Neutrophil (primary cell): ENCODE data around the gene ALDH3B1.

Experiments used
- H3K27ac ChIP-seq: fragments of 200-600 bp; sonication (generic); 2 replicates; pipeline ENCODE4 v1.5.1; 2016; ENCODE audit warnings: mild to moderate bottlenecking, moderate library complexity
- H3K27me3 ChIP-seq: fragments of 200-600 bp; sonication (generic); 2 replicates; pipeline ENCODE4 v1.6.0; 2016; ENCODE audit warnings: mild to moderate bottlenecking
- H3K36me3 ChIP-seq: fragments of 200-600 bp; sonication (generic); 2 replicates; pipeline ENCODE4 v1.5.1; 2017
- H3K4me1 ChIP-seq, 2 experiments: fragments of 200-600 bp in 1 of 2; sonication (generic) in 1 of 2; 1 replicate in 1 of 2; 2 replicates in 1 of 2; pipeline versions ENCODE4 v1.5.1 to v1.6.1; 2013 to 2016; ENCODE audit warnings: low read depth in 1 of 2, low read length in 1 of 2, mild to moderate bottlenecking in 1 of 2, moderate library complexity in 1 of 2; ENCODE audit not compliant: control insufficient read depth in 1 of 2, insufficient read depth in 1 of 2
- H3K4me3 ChIP-seq, 2 experiments: fragments of 200-600 bp in 1 of 2; sonication (generic) in 1 of 2; 1 replicate in 1 of 2; 2 replicates in 1 of 2; pipeline ENCODE4 v1.5.1; 2013 to 2016; ENCODE audit warnings: low read depth in 1 of 2, low read length in 1 of 2, mild to moderate bottlenecking in 1 of 2, moderate library complexity in 1 of 2
- H3K9me3 ChIP-seq: fragments of 200-600 bp; sonication (generic); 2 replicates; pipeline ENCODE4 v1.5.1; 2016
- TF ChIP-seq, protein P1 (sequence below): fragments of 200-600 bp; sonication (generic); IDR thresholded peaks from 2 replicates; pipeline ENCODE4 v1.5.1; 2016; ENCODE audit warnings: antibody characterized with exemption

ALDH3B1 gene

DNA sequence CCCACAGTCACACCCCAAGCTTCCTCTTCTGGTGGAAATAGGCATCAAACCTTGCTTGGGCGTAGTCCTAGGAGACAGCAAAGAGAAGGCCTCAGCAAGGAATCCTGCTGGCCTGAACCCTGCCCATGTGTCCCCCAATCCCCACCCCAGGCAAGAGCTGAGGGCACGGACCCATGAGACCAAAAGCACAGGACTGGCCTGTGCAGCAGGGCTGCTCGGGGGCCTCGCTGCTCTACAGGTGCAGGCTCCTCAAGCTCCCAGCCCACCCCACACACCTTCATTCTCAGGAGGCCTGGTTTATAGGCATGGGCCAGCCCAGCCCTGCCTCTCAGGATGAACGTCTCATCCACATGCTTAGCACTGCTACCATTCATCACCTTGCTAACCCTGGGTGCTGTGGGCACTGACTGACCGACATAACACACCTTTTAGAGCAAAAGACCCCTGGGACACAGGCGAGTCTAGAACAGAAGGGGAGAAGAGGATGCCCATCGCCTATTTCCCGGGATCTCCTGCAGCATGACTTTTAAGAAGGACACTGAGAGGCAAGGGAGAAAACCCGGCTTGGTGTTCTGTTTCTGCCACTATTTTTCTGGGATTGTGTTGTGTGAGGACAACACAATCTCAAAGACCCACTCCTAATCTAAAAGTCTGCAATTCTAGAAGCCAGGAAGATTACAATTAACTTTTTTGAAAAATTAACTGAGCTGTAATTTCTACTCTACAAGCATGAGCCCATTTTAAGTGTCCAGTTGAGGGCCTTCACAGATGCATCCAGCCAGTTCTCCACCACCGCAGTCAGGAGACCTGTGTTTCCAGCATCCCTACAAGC is 44.1 kb downstream of the ALDH3B1 start:
- Histone ChIP-seq H3K9me3 (no peaks in the 10 kb centered on the region), H3K4me1 (no peaks in the 10 kb centered on the region), H3K4me3 (no peak overlapping the region), H3K27ac (peak overlapping the region; percentile 56), H3K36me3 (peaks cover 62% of the 10 kb centered on the region), H3K27me3 (no peaks in the 10 kb centered on the region)
- TF ChIP-seq, protein P1, sequence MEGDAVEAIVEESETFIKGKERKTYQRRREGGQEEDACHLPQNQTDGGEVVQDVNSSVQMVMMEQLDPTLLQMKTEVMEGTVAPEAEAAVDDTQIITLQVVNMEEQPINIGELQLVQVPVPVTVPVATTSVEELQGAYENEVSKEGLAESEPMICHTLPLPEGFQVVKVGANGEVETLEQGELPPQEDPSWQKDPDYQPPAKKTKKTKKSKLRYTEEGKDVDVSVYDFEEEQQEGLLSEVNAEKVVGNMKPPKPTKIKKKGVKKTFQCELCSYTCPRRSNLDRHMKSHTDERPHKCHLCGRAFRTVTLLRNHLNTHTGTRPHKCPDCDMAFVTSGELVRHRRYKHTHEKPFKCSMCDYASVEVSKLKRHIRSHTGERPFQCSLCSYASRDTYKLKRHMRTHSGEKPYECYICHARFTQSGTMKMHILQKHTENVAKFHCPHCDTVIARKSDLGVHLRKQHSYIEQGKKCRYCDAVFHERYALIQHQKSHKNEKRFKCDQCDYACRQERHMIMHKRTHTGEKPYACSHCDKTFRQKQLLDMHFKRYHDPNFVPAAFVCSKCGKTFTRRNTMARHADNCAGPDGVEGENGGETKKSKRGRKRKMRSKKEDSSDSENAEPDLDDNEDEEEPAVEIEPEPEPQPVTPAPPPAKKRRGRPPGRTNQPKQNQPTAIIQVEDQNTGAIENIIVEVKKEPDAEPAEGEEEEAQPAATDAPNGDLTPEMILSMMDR: no peak

- Histone ChIP-seq H3K27ac (no peak overlapping the region), H3K9me3 (no peaks in the 10 kb centered on the region)
Measured at GRCh38 chr11:68056317-68057285, 46.5 kb downstream of the ALDH3B1 start.

GRCh38 chr11:68057807-68058206 is 47.7 kb downstream of the ALDH3B1 start:
- Histone ChIP-seq H3K27me3 (no peaks in the 10 kb centered on the region), H3K36me3 (peaks cover 38% of the 10 kb centered on the region)
- TF ChIP-seq, protein P1: no peak

More at GRCh38 chr11:68056317-68057285, 46.5 kb downstream of the ALDH3B1 start:
- H3K4me3 ChIP-seq: no peak overlapping the region
- TF ChIP-seq, protein P1: no peak
- H3K36me3 ChIP-seq: peaks cover 44% of the 10 kb centered on the region
- no peaks in the 10 kb centered on the region for H3K27me3 ChIP-seq
- H3K4me1 ChIP-seq: no peaks in the 10 kb centered on the region

DNA sequence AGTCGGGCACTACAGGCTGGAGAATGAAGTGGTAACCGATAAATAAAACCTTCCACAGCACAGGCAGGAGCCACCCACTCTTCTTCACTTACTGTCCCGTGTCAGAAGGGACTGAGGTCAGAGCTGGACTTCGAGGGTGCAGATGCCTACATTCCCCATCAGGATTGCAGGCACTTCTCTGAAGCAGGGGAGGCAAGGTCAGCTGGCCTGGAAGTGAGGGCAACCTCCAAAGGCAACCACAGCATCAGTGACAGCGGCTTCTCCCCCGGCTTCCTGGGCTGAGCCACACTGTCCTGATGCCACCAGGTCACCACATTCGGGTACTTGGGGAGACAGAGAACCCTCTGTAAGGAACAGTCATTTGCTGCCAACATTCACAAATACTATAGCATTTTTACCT is 51.4 kb downstream of the ALDH3B1 start:
- Histone ChIP-seq H3K36me3 (peaks cover 29% of the 10 kb centered on the region), H3K4me1 (peaks cover 11 to 13% of the 10 kb centered on the region in 2 experiments), H3K4me3 (no peak overlapping the region), H3K27ac (no peak overlapping the region), H3K9me3 (no peaks in the 10 kb centered on the region), H3K27me3 (no peaks in the 10 kb centered on the region)
- TF ChIP-seq, protein P1: no peak

More at GRCh38 chr11:68057807-68058206, 47.7 kb downstream of the ALDH3B1 start:
- Histone ChIP-seq H3K27ac (no peak overlapping the region), H3K4me1 (no peaks in the 10 kb centered on the region), H3K4me3 (no peak overlapping the region), H3K9me3 (no peaks in the 10 kb centered on the region)

GRCh38 chr11:68064926-68065325 is 54.8 kb downstream of the ALDH3B1 start:
- Histone ChIP-seq H3K36me3 (peaks cover 56% of the 10 kb centered on the region), H3K27me3 (no peaks in the 10 kb centered on the region), H3K4me1 (peaks cover 11 to 13% of the 10 kb centered on the region in 2 experiments), H3K9me3 (no peaks in the 10 kb centered on the region), H3K4me3 (no peak overlapping the region), H3K27ac (peak overlapping the region; percentile 43)
- TF ChIP-seq, protein P1: no peak
